ENCODE measurements around the gene ASIC3. TPM values are rescaled to one million over a fixed set of nuclear protein-coding genes. Genes with fewer than 3 reads are reported as not detected.

ASIC3 gene
- total and polyA plus RNA-seq, 10 donors, result 1.1 to 5.0 (median 2.8) TPM

DNA sequence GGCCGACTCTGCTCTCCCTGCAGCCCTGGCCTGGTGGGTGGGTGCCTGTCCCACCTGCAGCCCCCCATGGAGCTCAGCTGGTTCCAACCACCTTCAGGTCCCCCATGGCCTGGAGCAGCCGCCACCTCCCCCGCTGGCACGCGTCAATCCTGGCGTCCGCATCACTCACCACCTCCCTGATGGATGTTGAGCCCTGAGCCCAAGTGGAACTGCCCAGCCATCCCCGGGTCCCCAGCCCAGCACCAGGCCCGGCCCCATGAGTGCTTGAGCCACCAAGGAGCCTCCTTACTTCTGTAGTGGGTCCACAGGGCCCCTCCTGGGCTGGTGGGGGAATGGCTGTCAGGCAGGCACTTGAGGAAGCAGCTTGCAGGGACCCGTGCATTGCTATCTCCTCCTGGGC, 52.6 kb downstream of the ASIC3 start:
- Histone ChIP-seq H3K4me3 (no peak overlapping the region), H3K9me3 (no peaks in the 10 kb centered on the region), H3K27ac (no peak overlapping the region), H3K36me3 (peaks cover 0 to 19% (median 0%) of the 10 kb centered on the region in 6 donors), H3K27me3 (replicated peaks in 1 of 7) (no peaks in the 10 kb centered on the region), H3K4me1 (peaks cover 0 to 16% (median 8%) of the 10 kb centered on the region in 6 donors)
- TF ChIP-seq, protein P1, sequence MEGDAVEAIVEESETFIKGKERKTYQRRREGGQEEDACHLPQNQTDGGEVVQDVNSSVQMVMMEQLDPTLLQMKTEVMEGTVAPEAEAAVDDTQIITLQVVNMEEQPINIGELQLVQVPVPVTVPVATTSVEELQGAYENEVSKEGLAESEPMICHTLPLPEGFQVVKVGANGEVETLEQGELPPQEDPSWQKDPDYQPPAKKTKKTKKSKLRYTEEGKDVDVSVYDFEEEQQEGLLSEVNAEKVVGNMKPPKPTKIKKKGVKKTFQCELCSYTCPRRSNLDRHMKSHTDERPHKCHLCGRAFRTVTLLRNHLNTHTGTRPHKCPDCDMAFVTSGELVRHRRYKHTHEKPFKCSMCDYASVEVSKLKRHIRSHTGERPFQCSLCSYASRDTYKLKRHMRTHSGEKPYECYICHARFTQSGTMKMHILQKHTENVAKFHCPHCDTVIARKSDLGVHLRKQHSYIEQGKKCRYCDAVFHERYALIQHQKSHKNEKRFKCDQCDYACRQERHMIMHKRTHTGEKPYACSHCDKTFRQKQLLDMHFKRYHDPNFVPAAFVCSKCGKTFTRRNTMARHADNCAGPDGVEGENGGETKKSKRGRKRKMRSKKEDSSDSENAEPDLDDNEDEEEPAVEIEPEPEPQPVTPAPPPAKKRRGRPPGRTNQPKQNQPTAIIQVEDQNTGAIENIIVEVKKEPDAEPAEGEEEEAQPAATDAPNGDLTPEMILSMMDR (IDR thresholded peaks at IDR 0.05 in 8 of 11, conservative IDR thresholded peaks at IDR 0.05 in 3 of 11), result no peak
- TF ChIP-seq POLR2AphosphoS5 (IDR thresholded peaks at IDR 0.05) (no peak), POLR2A (IDR thresholded peaks at IDR 0.05) (no peak)
- WGBS, 5 donors, result 91 to 97% (median 94%) methylated on average over 10 of the region's 10 CpGs
- DNase-seq, result no peak
- intact Hi-C loops (cut with DNase I; ENCODE audit: low total_unique reads), result no loop called here

DNA sequence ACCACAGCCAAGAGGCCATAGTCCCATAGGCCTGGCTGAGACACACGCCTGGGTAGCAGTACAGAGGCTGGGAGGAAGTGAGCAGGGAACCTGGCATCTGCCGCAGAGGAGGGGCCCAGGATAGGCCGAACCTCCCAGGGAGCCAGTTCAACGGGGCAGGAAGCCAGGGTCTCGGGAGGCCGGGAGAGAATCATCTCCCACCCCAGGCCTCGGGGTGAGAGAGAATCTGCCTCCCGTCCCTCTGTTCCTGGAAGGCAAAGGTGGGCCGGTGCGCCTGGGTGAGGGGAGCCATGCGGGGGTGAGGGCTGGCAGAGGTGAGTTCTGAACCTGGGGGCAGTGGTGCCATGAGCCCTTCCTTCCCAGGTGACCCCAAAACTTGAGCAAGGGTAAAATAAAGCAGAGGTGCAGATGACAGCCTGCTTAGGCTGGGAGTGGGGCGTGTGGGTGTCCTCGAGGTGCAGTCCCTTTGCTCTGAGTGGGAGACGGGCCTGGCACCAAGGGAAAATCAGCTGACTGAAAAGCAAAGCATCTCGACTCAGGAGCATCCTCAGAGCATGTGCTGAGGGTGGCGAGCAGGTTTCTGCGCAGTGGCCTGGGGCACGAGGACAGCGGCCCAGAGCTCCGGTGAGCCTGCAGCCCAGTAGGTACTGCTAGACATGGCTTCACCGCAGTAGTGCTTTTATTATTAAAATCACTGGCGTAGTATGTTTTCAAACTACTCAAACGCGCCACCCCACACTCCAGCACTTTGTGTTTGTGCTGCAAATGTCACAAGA, 53.5 kb downstream of the ASIC3 start:
- peaks cover 0 to 15% (median 0%) of the 10 kb centered on the region in 6 donors for H3K36me3 ChIP-seq
- H3K27me3 ChIP-seq (replicated peaks in 1 of 7), result no peaks in the 10 kb centered on the region
- DNase-seq, result no peak
- intact Hi-C loops (cut with DNase I; ENCODE audit: low total_unique reads), result no loop called here
- 83 to 90% (median 87%) methylated on average over 24 of the region's 24 CpGs for WGBS, 5 donors
- TF ChIP-seq POLR2AphosphoS5 (IDR thresholded peaks at IDR 0.05), result no peak
- H3K4me1 ChIP-seq, result peaks cover 0 to 15% (median 8%) of the 10 kb centered on the region in 6 donors
- no peak overlapping the region for H3K27ac ChIP-seq
- H3K9me3 ChIP-seq, result no peaks in the 10 kb centered on the region
- no peak overlapping the region for H3K4me3 ChIP-seq

Other genes with a start within 250 kb of the ASIC3 start
- gene TMEM176B, start 248.2 kb upstream of the ASIC3 start, total RNA-seq, result 100 to 1,000 TPM in 3 of 7 donors, 10 to 100 TPM in 4; 56.1 to 107 (median 75.5) TPM
- gene TMEM176B, start 248.2 kb upstream of the ASIC3 start, polyA plus RNA-seq, result 100 to 1,000 TPM in 1 of 3 donors, 10 to 100 TPM in 2; 70.0 to 101 (median 88.9) TPM
- gene TMEM176A, start 247.8 kb upstream of the ASIC3 start, total RNA-seq, result 10 to 100 TPM; 28.6 to 84.6 (median 57.1) TPM
- 10 to 100 TPM; 52.5 to 77.9 (median 62.9) TPM for gene TMEM176A, start 247.8 kb upstream of the ASIC3 start, polyA plus RNA-seq
- gene AOC1, start 196.0 kb upstream of the ASIC3 start, total RNA-seq, result 1 to 10 TPM in 2 of 7 donors, under 1 TPM in 3, not detected in 2; 0.36 to 2.5 (median 0.79) TPM
- gene AOC1, start 196.0 kb upstream of the ASIC3 start, polyA plus RNA-seq, result 1 to 10 TPM in 1 of 3 donors, under 1 TPM in 2; 0.03 to 1.1 (median 0.39) TPM
- gene KCNH2, start 70.2 kb upstream of the ASIC3 start, total RNA-seq, result 1 to 10 TPM; 1.6 to 5.1 (median 2.8) TPM
- gene KCNH2, start 70.2 kb upstream of the ASIC3 start, polyA plus RNA-seq, result 1 to 10 TPM in 2 of 3 donors, under 1 TPM in 1; 0.67 to 2.5 (median 1.3) TPM
- gene NOS3, start 57.5 kb upstream of the ASIC3 start, total RNA-seq, result 100 to 1,000 TPM; 106 to 455 (median 187) TPM
- gene NOS3, start 57.5 kb upstream of the ASIC3 start, polyA plus RNA-seq, result 10 to 100 TPM; 11.9 to 81.1 (median 28.4) TPM
- gene ATG9B, start 24.0 kb upstream of the ASIC3 start, total RNA-seq, result 1 to 10 TPM in 6 of 7 donors, under 1 TPM in 1; 0.66 to 3.8 (median 2.8) TPM
- gene ATG9B, start 24.0 kb upstream of the ASIC3 start, polyA plus RNA-seq, result 1 to 10 TPM; 1.8 to 3.7 (median 1.9) TPM
- gene ABCB8, start 20.1 kb upstream of the ASIC3 start, total RNA-seq, result 10 to 100 TPM; 22.5 to 42.6 (median 29.1) TPM
- gene ABCB8, start 20.1 kb upstream of the ASIC3 start, polyA plus RNA-seq, result 10 to 100 TPM; 12.9 to 21.1 (median 17.2) TPM
- 10 to 100 TPM in 4 of 7 donors, 1 to 10 TPM in 3; 7.5 to 17.9 (median 11.2) TPM for gene CDK5, start 9.4 kb downstream of the ASIC3 start, total RNA-seq
- 10 to 100 TPM in 1 of 3 donors, 1 to 10 TPM in 2; 6.3 to 10.1 (median 9.2) TPM for gene CDK5, start 9.4 kb downstream of the ASIC3 start, polyA plus RNA-seq
- 100 to 1,000 TPM in 1 of 7 donors, 10 to 100 TPM in 6; 58.9 to 112 (median 85.2) TPM for gene SLC4A2, start 11.1 kb downstream of the ASIC3 start, total RNA-seq
- gene SLC4A2, start 11.1 kb downstream of the ASIC3 start, polyA plus RNA-seq, result 100 to 1,000 TPM in 1 of 3 donors, 10 to 100 TPM in 2; 43.9 to 122 (median 99.4) TPM
- 100 to 1,000 TPM in 1 of 7 donors, 10 to 100 TPM in 6; 72.9 to 102 (median 77.6) TPM for gene FASTK, start 32.3 kb downstream of the ASIC3 start, total RNA-seq
- 100 to 1,000 TPM in 2 of 3 donors, 10 to 100 TPM in 1; 83.9 to 183 (median 136) TPM for gene FASTK, start 32.3 kb downstream of the ASIC3 start, polyA plus RNA-seq
- 10 to 100 TPM; 27.1 to 47.8 (median 38.2) TPM for gene TMUB1, start 35.0 kb downstream of the ASIC3 start, total RNA-seq
- 10 to 100 TPM; 43.0 to 73.4 (median 45.9) TPM for gene TMUB1, start 35.0 kb downstream of the ASIC3 start, polyA plus RNA-seq
- gene AGAP3, start 37.9 kb downstream of the ASIC3 start, total RNA-seq, result 10 to 100 TPM; 43.2 to 94.4 (median 73.0) TPM
- 10 to 100 TPM; 21.8 to 79.1 (median 51.2) TPM for gene AGAP3, start 37.9 kb downstream of the ASIC3 start, polyA plus RNA-seq
- gene GBX1, start 119.2 kb downstream of the ASIC3 start, total RNA-seq, result not detected
- gene GBX1, start 119.2 kb downstream of the ASIC3 start, polyA plus RNA-seq, result not detected
- not detected for gene ASB10, start 138.7 kb downstream of the ASIC3 start, total RNA-seq
- gene ASB10, start 138.7 kb downstream of the ASIC3 start, polyA plus RNA-seq, result not detected
- gene H2BK1, start 162.0 kb downstream of the ASIC3 start, total RNA-seq, result not detected
- gene H2BK1, start 162.0 kb downstream of the ASIC3 start, polyA plus RNA-seq, result under 1 TPM in 1 of 3 donors, not detected in 2; 0.24 TPM
- 10 to 100 TPM; 22.7 to 30.0 (median 29.8) TPM for gene ABCF2, start 178.7 kb downstream of the ASIC3 start, total RNA-seq
- gene ABCF2, start 178.7 kb downstream of the ASIC3 start, polyA plus RNA-seq, result 10 to 100 TPM in 2 of 3 donors, 1 to 10 TPM in 1; 9.2 to 19.3 (median 12.9) TPM
- 10 to 100 TPM; 39.9 to 55.4 (median 47.6) TPM for gene CHPF2, start 184.0 kb downstream of the ASIC3 start, total RNA-seq
- gene CHPF2, start 184.0 kb downstream of the ASIC3 start, polyA plus RNA-seq, result 10 to 100 TPM; 16.3 to 30.0 (median 27.8) TPM
- 10 to 100 TPM; 12.0 to 40.2 (median 18.1) TPM for gene SMARCD3, start 200.2 kb downstream of the ASIC3 start, total RNA-seq
- 10 to 100 TPM in 2 of 3 donors, 1 to 10 TPM in 1; 8.8 to 16.2 (median 15.1) TPM for gene SMARCD3, start 200.2 kb downstream of the ASIC3 start, polyA plus RNA-seq